ENCODE measurements around the gene GFOD2.

Gene GFOD2, protein sequence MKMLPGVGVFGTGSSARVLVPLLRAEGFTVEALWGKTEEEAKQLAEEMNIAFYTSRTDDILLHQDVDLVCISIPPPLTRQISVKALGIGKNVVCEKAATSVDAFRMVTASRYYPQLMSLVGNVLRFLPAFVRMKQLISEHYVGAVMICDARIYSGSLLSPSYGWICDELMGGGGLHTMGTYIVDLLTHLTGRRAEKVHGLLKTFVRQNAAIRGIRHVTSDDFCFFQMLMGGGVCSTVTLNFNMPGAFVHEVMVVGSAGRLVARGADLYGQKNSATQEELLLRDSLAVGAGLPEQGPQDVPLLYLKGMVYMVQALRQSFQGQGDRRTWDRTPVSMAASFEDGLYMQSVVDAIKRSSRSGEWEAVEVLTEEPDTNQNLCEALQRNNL

DNA sequence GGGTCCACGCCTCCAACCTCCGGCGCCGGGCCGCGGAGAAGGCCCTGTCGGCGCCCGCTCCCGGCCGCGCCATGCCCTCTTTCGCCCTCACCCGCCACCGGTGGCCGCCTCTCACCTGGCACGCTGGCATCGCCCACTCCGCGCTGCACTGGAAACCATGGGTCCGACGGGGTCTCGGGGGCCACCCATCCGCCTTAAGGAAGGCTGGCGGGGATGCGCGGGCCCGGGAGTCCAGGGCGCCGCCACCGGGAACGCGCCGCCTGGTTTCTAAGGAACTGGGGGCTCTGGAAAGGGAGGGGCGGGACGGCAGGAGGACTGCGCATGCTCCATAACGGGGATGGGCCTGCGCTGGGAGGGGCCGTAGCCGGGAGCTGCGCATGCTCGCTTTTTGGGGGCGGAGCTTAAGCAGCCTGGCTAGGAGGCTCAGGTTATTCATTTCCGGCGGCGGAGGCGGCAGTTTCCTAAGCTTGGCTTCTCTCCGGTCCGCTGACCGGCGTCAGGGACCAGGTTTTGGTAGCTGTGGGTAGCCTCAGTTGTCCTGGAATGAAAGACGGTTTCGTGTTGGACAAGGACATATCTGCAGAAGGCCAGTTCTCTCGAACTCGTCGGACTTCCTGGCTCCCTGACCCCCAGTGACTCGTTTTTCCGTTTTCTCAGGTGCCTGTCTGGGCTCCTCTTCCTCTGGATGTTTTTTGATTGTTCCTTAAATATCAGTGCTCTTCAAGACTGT lies at the start of gene GFOD2:
TSS of gene GFOD2 (minus strand) at position 269 of the 730 bp plus-strand sequence. CDS start 33,601 bp downstream, outside the sequence.
- TF ChIP-seq, protein P1, sequence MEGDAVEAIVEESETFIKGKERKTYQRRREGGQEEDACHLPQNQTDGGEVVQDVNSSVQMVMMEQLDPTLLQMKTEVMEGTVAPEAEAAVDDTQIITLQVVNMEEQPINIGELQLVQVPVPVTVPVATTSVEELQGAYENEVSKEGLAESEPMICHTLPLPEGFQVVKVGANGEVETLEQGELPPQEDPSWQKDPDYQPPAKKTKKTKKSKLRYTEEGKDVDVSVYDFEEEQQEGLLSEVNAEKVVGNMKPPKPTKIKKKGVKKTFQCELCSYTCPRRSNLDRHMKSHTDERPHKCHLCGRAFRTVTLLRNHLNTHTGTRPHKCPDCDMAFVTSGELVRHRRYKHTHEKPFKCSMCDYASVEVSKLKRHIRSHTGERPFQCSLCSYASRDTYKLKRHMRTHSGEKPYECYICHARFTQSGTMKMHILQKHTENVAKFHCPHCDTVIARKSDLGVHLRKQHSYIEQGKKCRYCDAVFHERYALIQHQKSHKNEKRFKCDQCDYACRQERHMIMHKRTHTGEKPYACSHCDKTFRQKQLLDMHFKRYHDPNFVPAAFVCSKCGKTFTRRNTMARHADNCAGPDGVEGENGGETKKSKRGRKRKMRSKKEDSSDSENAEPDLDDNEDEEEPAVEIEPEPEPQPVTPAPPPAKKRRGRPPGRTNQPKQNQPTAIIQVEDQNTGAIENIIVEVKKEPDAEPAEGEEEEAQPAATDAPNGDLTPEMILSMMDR (IDR thresholded peaks at IDR 0.05; ENCODE audit: insufficient read depth, low read length, missing control alignments), result no peak
- peak; percentile 44 for DNase-seq (ENCODE audit: low read depth, low spot score)
- CTCF ChIA-PET, result interaction anchor here (1.1 to 1.6 kb wide), 3 partner anchors 97 to 198 kb away, joined by 3 to 9 read pairs (median 5); no protein-coding TSS in a partner anchor
- peak within 1 kb of the TSS; percentile 89 for H3K4me3 ChIP-seq (ENCODE audit: low read depth, low read length)
- POLR2A ChIA-PET, result interaction anchor here (0.6 to 1.0 kb wide), 4 partner anchors 9 to 155 kb away, joined by 3 to 5 read pairs (median 4); partner anchors contain the start of genes RANBP10 and TSNAXIP1

GRCh38 chr16:67767953-67768352 lies 48.8 kb upstream of the GFOD2 start:
- TF ChIP-seq, protein P1 (IDR thresholded peaks at IDR 0.05; ENCODE audit: insufficient read depth, low read length, missing control alignments), result no peak
- no peak overlapping the region for H3K4me3 ChIP-seq (ENCODE audit: low read depth, low read length)
- ChIA-PET POLR2A (interaction anchor here (0.7 kb wide), 1 partner anchor 41 kb away, joined by 3 read pairs; no protein-coding TSS in a partner anchor), CTCF (interaction anchor here (0.6 to 1.0 kb wide), 3 partner anchors 16 to 51 kb away, joined by 3 to 5 read pairs (median 3); no protein-coding TSS in a partner anchor)
- DNase-seq (ENCODE audit: low read depth, low spot score), result peak; percentile 28

DNA sequence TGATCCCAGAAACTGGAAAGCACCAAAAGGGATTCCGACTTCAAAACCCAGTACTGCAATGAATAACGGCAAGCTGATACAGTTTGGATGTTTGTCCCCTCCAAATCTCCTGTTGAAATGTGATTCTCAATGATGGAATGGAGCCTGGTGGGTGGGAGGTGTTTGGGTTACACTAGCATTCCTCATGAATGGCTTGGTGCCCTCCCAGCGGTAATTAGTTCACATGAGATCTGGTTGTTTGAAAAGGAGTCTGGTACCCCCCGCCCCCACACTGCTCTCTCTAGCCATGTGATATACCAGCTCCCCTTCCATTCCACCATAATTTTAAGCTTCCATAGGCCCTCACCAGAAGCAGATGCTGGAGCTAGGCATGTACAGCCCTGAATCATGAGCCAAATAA lies 47.2 kb upstream of the GFOD2 start:
- DNase-seq (ENCODE audit: low read depth, low spot score), result no peak
- CTCF ChIA-PET, result interaction anchor here (3.0 kb wide), 1 partner anchor 50 kb away, joined by 10 read pairs; no protein-coding TSS in a partner anchor
- POLR2A ChIA-PET, result no interaction called here
- TF ChIP-seq, protein P1 (IDR thresholded peaks at IDR 0.05; ENCODE audit: insufficient read depth, low read length, missing control alignments), result no peak
- no peak overlapping the region for H3K4me3 ChIP-seq (ENCODE audit: low read depth, low read length)

- ChIA-PET CTCF (interaction anchor here (3.0 kb wide), 1 partner anchor 52 kb away, joined by 10 read pairs; no protein-coding TSS in a partner anchor), POLR2A (no interaction called here)
- no peak overlapping the region for H3K4me3 ChIP-seq (ENCODE audit: low read depth, low read length)
- TF ChIP-seq, protein P1 (IDR thresholded peaks at IDR 0.05; ENCODE audit: insufficient read depth, low read length, missing control alignments), result no peak
- DNase-seq (ENCODE audit: low read depth, low spot score), result no peak
Observed at GRCh38 chr16:67764158-67764667, 45.1 kb upstream of the GFOD2 start.

DNA sequence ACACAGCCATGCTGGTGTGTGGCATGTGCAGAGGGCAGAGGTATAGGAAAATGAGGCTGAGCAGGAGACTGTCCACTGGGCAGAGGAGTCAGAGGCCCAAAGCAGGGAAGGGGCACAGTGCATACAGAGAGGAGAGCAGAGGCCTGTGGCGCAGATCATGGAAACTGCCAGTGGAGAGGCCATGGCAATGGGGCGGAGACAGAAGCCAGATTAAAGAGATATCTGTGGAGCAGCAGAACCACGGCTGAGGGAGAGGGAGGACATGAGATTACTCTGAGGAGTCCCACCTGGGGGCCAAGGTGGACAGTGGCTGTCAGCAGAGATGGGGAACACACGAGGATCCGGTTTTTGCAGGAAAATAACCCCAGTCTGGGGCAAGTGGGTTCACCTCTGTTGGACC lies 44.0 kb upstream of the GFOD2 start:
- no peak for DNase-seq (ENCODE audit: low read depth, low spot score)
- POLR2A ChIA-PET, result no interaction called here
- no peak overlapping the region for H3K4me3 ChIP-seq (ENCODE audit: low read depth, low read length)
- CTCF ChIA-PET, result no interaction called here
- TF ChIP-seq, protein P1 (IDR thresholded peaks at IDR 0.05; ENCODE audit: insufficient read depth, low read length, missing control alignments), result no peak
